Raji (cell line): Measurements from ENCODE around the gene RMDN3.
A peak's percentile ranks its signal among the peaks of the same experiment; 100 is the strongest.

Experiments used
- POLR2A ChIP-seq: IDR thresholded peaks from 2 replicates; pipeline ENCODE4 v1.6.1; 2011; ENCODE audit warnings: low read depth, low read length, control low read depth; ENCODE audit not compliant: insufficient read depth

Gene RMDN3, protein sequence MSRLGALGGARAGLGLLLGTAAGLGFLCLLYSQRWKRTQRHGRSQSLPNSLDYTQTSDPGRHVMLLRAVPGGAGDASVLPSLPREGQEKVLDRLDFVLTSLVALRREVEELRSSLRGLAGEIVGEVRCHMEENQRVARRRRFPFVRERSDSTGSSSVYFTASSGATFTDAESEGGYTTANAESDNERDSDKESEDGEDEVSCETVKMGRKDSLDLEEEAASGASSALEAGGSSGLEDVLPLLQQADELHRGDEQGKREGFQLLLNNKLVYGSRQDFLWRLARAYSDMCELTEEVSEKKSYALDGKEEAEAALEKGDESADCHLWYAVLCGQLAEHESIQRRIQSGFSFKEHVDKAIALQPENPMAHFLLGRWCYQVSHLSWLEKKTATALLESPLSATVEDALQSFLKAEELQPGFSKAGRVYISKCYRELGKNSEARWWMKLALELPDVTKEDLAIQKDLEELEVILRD

DNA sequence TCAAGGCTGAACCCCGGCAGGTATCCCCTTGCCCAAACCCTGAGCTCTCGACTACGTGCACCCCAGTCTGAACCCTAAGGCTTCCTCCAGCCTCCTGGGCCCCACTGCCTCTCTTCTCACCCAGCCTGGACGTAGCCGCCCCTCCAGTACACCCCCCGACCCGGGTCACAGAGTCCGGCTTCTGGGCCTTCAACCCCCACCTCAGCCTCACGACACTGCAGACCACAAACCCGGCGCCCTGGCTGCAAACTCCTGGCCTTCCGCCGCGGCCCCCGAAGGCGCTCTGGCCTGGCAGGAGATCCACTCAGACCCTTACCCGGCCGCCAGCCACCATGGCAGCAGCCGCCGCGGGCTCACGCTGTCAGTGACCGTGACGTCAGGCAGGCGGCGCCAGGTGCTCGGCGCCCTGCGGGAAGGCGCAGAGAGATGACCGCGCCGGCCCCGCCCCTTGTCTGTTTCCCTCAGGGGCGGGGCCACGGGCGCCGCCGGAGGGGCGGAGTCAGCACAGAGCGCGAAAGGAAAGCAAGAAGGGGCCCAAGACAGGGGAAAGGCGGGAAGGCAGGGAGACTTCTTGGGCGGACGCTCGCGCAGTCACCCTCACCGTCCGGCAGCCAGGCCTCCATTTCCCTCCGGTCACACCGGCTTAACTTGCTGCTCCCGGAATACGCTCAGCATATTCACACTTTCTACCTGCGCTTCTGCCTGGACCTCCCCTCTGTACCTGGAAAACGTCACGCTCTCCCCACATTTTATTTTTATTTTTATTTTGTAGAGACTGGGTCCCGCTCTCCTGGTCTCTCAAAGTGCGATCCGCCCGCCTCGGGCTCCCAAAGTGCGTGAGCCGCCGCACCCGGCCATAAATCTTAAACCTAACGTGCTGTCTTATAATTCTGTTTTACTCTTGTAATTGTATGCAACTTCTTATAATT is at the start of gene RMDN3:
Gene RMDN3 (minus strand): TSS at position 372 of the 929 bp plus-strand sequence. CDS start 471 bp downstream, outside the sequence.
- TF ChIP-seq POLR2A = peak; percentile 98

DNA sequence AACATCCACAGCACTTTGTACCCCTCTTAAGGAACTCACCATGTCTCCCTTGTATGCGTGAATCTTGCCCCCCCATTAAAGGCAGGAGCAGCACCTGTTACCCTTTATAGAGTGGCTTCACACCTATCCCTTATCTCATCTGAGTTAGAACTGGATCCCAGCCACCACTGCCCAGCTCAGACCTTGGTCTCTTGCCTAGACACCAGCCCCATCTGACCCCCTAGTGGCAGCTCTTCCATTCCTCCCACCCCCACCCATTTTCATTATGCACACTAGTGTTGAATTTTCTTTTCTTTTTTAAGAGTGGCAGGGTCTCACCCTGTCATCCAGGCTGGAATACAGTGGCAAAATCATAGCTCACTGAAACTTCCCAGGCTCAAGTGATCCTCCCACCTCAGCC is 48.6 kb upstream of the RMDN3 start:
- no peak for TF ChIP-seq POLR2A

DNA sequence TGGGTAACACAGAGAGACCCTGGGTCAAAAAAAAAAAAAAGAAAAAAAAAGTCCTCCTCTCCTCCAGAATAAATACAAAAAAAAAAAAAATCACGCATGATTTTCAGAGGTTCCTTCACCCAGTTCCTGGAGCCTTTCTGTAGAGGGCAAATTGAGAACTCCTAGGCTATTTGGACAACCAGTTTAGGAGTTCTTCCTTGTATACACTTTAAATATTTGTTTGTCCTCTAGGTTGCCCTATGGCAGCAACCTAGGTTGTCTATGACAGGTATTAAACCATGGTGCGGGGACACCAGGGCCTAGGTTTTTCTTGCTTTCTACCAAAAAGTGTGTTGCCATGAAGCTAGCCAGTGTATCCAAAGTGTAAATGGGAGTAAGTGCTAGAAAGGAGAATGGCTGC is 48.0 kb upstream of the RMDN3 start:
- TF ChIP-seq POLR2A = no peak

DNA sequence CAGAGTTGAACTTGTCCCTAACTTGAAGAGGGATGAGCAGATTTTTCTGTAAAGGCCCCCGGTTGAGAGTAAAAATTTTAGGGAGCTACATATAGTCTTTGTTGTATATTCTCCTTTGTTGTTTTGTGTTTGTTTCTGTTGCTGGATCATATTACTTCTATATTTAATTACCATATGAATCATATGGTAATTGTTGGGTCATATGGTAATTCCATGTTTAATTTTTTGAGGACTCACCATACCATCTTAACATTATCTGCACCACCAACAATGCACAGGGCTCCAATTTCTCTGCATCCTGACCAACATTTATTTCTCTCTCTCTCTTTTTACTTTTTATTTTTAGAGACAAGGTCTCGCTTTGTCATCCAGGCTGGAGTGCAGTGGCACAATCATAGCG is 44.5 kb upstream of the RMDN3 start:
- TF ChIP-seq POLR2A = no peak

DNA sequence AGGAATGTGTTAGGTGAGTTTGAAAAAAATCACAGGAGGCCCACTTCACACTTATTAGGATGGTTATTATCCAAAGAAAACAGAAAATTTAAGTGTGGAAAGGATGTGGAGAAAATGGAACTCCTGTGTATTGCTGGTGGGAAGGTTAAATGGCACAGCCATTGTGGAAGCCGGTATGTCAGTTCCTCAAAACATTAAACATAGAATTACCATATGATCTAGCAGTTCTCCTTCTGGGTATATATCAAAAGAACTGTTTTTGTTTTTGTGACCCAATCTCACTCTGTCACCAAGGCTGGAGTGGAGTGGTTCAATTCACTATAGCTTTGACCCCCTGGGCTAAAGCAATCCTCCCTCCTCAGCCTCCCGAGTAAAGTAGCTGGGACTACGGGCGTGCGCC is 41.5 kb upstream of the RMDN3 start:
- TF ChIP-seq POLR2A = no peak

DNA sequence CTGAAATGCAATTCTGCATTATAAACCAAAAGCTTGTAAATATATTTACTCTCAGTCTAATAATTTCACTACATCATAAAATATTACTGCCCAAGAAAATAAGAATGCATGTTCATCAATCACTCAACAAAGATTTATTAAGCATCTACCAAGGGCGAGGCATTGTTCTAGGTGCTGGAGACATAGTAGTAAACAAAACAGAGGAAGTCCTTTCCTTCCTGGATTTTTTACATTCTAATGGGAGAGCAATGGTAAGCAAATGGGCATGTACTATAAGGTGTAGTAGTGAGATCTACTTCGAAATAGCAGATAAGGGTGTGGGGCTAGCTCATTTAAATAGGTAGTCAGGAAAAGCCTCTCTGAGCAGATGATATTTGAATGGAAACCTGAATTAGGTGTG is 41.0 kb upstream of the RMDN3 start:
- no peak for TF ChIP-seq POLR2A

DNA sequence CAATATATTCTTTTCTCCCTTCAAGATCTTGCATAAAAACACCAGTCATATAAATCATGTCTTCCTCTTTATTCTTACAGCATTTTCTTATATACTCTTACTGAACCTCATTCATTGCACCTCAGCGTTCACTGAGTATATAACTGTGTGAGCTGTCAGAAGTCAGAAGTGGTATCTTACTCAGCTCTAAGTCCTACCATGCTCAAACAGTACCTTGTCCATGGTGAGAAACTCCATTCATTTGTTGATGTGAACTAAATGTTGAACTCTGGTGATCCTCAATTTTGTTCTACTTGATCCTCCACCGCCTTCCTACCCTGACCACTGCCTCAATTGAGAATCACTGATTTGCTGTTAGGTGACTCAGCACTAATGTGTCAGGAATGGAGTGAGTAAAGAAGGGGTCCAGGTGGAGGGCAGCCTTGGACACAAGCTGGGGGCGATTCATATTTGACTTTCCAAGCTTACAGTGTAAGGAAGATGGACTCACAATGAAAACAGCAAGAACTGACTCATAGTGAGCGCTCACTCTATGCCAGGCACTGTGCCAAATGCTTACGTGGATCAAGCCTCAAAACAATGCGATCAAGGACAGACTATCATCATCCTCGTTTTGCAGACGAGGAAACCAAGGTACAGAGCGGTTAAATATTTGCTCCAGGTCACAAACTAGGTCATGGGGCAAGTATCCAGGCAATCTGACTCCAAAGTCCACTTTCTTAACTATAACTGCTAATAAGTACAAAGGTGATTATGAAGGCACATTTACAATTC is 38.3 kb upstream of the RMDN3 start:
- TF ChIP-seq POLR2A = no peak

DNA sequence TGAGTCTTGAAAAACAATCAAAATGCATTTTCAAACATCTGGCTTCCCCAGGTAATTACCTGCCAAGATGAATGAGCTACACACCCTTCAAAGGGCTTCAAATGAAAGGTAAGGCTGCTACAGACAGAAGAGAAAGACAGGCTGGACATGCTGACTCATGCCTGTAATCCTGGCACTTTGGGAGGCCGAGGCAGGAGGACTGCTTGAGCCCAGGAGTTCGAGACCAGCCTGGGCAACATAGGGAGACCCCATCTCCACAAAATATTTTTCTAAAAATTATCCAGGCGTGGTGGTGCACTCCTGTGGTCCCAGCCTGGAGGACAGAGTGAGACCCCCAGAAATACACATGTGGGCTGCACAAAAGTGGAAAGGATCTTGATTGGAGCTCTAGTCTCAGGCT is 37.3 kb upstream of the RMDN3 start:
- no peak for TF ChIP-seq POLR2A

DNA sequence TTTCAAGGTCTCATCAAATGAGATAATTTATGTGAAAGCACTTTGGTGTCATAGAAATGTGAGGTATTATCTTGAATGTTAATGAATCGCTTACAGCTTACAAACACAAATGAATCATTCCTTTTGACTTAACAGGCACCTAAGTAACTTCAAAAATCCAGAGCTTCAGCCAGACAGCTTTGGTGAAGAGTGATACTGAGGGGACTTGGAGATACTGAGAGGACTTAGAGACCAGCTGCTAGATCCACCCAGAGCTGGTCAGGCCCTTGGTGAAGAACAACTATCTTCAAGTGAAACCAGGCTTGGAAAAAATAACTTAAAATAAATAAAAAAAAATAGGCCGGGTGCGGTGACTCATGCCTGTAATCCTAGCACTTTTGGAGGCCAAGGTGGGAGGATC is 35.7 kb upstream of the RMDN3 start:
- TF ChIP-seq POLR2A = no peak

DNA sequence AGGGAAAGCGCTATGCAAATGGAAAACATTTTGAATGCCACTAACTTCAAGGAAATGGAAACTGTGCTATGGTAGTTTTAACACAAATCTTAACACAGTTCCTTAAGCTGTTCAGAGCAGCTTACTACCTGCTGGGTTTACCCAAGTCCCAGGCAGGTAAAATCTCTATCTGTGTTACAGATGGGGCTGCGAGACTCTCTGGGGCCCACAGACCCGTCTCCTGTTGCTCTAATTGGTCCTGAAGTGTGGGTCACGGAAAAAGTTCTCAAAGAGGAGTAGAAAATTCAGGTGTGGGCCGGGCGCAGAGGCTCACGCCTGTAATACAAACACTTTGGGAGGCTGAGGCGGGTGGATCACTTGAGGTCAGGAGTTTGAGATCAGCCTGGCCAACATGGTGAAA is 34.9 kb upstream of the RMDN3 start:
- no peak for TF ChIP-seq POLR2A

DNA sequence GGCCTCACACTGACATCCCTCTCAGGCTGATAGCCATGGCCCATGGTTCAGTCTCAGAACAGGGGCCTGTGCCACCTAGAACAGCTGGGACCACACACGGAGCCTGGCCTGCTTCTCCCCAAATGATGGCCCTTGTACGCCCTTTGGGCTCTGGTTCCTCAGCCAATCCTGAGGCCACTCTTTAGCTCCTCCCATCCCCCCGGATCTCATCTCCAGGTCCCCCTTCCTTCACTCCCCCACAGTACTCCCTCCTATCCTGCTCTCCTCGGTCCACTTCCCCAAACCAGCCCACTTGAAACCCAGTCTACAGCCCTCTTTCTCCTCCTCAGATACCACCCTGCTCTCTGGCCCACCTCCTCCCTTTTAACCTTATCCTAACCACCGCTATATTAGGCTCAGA is 34.1 kb upstream of the RMDN3 start:
- no peak for TF ChIP-seq POLR2A

DNA sequence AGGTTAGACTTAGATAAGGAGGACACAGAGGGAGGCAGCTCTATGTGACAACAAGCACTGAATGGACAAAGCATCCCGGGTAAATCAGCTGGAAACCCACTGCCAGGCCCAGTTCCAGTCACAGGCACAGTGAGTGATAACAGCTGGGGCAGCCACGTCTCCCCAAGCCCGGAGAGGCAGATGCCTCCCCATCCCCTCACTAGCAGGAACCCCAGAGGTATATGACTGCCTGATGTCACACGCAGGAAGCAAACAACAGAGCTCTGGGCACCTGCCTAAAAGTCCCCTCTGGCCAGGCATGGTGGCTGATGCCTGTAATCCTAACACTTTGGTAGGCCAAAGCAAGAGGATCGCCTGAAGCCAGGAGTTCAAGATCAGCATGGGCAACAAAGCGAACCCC is 32.9 kb upstream of the RMDN3 start:
- no peak for TF ChIP-seq POLR2A

DNA sequence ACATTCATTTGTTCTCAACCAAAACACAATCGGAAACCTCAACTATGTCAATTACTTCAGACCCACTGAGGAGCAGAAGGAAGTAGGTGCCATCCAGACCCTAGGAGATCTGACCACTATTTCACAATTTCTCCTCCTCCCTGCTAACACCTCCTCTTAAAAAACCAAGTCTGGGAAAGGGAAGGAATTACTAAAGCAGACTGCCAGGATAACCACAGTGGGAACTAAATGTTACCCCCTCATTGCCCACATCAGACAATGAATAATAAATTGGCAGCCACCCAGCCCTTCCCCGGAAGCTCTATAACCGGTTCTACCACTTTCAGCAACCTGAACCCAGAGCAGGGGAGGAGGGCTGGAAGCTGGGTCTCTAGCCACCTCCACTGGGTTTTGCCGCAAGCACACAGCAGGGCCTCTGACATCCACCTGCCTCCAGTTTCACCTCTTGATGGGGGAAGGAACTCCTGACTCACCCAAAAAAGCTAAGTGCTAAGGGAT is 32.3 kb upstream of the RMDN3 start:
- TF ChIP-seq POLR2A = no peak

DNA sequence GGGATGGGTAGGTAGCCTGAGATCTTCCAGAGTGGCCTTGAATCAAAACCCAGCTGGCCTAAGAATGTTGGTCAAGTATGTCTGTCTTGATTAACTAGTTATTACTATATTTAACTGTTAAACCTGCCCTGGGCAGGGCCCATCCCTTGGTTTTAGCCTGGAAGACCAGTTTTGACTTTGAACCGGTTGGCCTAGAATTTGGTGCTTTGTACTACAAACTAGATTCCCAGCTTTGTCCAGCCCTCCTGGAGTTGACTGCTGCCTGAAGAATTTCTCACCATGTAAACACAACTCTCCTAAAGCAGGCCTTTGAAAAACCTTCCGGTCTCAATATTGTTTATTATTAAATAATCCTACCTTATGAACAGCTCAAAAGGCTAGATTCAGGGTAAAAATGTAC is 30.8 kb upstream of the RMDN3 start:
- TF ChIP-seq POLR2A = no peak

DNA sequence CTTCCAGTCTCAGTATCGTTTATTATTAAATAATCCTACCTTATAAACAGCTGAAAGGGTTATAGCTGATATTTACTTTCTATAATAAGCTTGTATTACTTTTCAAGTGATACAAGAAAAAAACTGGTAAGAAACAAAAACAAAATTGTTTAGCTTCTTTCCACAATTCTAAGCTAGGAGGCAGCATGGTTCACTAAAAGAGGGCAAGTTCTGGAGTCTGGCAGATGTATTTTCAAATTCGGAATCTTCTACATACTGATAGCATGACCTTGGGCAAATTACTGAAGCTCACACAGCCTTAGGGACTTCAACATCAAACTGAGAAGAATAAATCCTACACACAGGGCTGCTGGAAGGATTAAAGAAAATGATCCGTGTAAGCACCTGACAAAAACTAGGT is 30.1 kb upstream of the RMDN3 start:
- no peak for TF ChIP-seq POLR2A
